D721Med (cell line): ENCODE data around the gene IRX6.

Experiments used
- DNase-seq: peaks from one replicate; pipeline ENCODE4 v3.0.0; 2011; ENCODE audit warnings: low spot score; ENCODE audit not compliant: insufficient read length
- FAIRE-seq: peaks from 2 replicates; lab custom pipeline; 2011; peaks lifted over from hg19 to GRCh38; lab: Jason Lieb, UNC
- CTCF ChIP-seq: IDR thresholded peaks from 2 replicates; pipeline ENCODE4 v1.5.1; 2012; ENCODE audit warnings: mild to moderate bottlenecking, control low read depth; ENCODE audit not compliant: insufficient read depth; ENCODE audit errors: missing control alignments

IRX6 gene

GRCh38 chr16:55282441-55282840 is 41.6 kb upstream of the IRX6 start:
- DNase-seq = no peak
- no peak for TF ChIP-seq CTCF
- no peak for FAIRE-seq

GRCh38 chr16:55283812-55284717 is 39.9 kb upstream of the IRX6 start:
- FAIRE-seq (no peak), DNase-seq (no peak)
- no peak for TF ChIP-seq CTCF

- no peak for FAIRE-seq
- TF ChIP-seq CTCF = no peak
- no peak for DNase-seq
These were observed 39.3 kb upstream of the IRX6 start for GRCh38 chr16:55284718-55285099.

- DNase-seq (no peak), FAIRE-seq (no peak)
- TF ChIP-seq CTCF = no peak
These were observed 38.4 kb upstream of the IRX6 start for GRCh38 chr16:55285586-55285985.

- FAIRE-seq (no peak), DNase-seq (no peak)
These were observed 34.6 kb upstream of the IRX6 start for GRCh38 chr16:55289353-55289752.

GRCh38 chr16:55291847-55292246 is 32.2 kb upstream of the IRX6 start:
- no peak for TF ChIP-seq CTCF
- FAIRE-seq (no peak), DNase-seq (no peak)

More at GRCh38 chr16:55289353-55289752, 34.6 kb upstream of the IRX6 start:
- no peak for TF ChIP-seq CTCF

- no peak for DNase-seq
- no peak for FAIRE-seq
- TF ChIP-seq CTCF = no peak
These were observed 31.5 kb upstream of the IRX6 start for GRCh38 chr16:55292491-55292890.
